ENCODE results near the gene ATP9B.

Gene ATP9B

GRCh38 chr18:79420033-79420745, 351.0 kb downstream of the ATP9B start:
- DNase-seq: no peak

GRCh38 chr18:79421275-79421857, 352.2 kb downstream of the ATP9B start:
- no peak for DNase-seq

- DNase-seq: no peak
These were observed 353.0 kb downstream of the ATP9B start for GRCh38 chr18:79422022-79422782.

GRCh38 chr18:79422783-79423165, 353.6 kb downstream of the ATP9B start:
- DNase-seq: no peak

GRCh38 chr18:79423211-79424007, 354.2 kb downstream of the ATP9B start:
- DNase-seq: no peak

DNA sequence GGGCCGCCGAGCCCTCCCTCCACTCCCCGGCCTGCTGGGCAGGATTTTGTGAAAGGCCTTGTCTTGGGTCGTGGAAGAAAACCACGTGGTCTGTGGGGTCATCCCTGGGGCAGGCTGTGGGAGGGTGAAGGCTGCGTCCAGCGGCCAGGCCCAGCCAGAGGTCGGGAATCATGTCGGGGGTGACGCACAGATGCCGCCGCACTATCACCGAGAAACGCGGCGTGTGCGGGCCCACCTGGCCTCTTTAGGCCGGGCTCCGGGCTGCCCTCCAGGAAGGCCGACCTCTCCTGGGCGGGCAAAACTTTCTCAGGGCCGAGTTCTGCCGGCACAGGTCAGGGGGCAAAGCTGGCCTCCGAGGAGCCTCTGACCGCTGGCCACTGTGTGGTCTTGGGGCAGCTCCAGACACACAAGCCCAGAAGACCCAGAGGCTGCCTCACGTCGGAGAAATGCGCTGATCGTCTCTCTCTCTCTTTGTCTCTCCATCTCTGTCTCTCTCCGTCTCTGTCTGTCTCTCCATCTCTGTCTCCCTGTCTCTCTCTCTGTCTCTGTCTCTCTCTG, 354.9 kb downstream of the ATP9B start:
- no peak for DNase-seq

GRCh38 chr18:79424880-79425568, 355.8 kb downstream of the ATP9B start:
- DNase-seq: no peak

- no peak for DNase-seq
These were observed 356.3 kb downstream of the ATP9B start for GRCh38 chr18:79425569-79425886.

DNA sequence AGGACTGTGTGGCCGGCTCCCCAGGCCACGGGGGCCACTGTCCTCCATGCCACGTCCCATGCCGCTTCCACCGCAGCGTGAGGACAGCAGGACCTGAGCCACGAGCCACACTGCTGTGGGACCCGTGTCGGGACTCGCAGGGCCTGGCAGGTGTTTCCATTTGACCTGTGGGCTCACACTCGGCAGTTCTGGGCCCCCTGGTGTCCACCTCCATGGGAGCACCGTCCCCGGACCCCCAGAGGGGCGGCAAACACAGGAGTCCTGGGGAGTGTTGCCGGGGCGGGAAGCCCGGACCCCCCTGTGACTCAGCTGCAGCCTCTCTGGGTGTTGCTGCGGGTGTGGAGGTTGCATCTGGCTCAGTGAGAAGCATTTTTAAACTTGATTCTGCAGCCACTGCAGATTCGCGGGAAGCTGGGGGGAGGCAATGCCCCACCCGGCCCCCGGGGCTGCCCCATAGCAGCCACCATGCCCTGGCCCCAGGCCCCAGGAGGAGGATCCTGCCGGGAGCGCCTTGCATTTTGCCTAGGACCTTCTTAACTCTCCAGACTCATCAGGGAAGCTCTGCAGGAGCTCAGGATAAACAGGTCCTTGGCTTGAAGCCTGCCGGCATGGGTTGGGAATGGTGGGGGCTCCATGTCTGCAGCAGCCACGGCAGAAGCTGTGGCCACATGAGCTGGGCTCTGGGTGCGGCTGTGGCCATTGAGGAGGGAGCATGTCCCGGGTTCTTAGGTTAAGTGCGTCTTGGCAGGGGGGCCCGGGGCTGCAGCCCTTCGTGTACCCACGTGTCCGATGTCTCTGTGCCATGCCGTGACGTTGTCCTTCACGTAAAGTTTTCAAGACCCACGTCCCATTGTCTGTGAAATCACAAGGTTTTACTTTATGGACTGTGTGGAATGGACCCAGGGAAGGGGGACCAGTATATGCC, 357.4 kb downstream of the ATP9B start:
- no peak for DNase-seq

- DNase-seq: no peak
These were observed 358.4 kb downstream of the ATP9B start for GRCh38 chr18:79427368-79428225.

All from DMS79 (cell line).